SJSA1 (cell line): ENCODE results near the gene SGCE. TPM values are rescaled to one million over a fixed set of nuclear protein-coding genes. Genes with fewer than 3 reads are reported as not detected.

Experiments
- DNase-seq, 2 experiments: peaks; one replicate each; pipeline ENCODE4 v3.0.0-alpha.2; 2015 to 2020; ENCODE audit warnings: low spot score in 2 of 2, low read depth in 1 of 2
- H3K27ac ChIP-seq: fragments of 250-450 bp; sonication (Bioruptor Pico); 2 replicates; pipeline ENCODE4 v1.5.1; 2020; ENCODE audit warnings: mild to moderate bottlenecking, moderate library complexity
- H3K27me3 ChIP-seq: fragments of 250-450 bp; sonication (Bioruptor Pico); replicated peaks from 2 replicates; pipeline ENCODE4 v1.5.1; 2020; ENCODE audit warnings: mild to moderate bottlenecking, moderate library complexity
- H3K36me3 ChIP-seq: fragments of 250-450 bp; sonication (Bioruptor Pico); 2 replicates; pipeline ENCODE4 v1.5.1; 2020; ENCODE audit warnings: mild to moderate bottlenecking
- H3K4me1 ChIP-seq: fragments of 250-450 bp; sonication (Bioruptor Pico); replicated peaks from 2 replicates; pipeline ENCODE4 v1.6.1; 2021; ENCODE audit warnings: mild to moderate bottlenecking
- H3K4me3 ChIP-seq: fragments of 250-450 bp; sonication (Bioruptor Pico); 2 replicates; pipeline ENCODE4 v1.5.1; 2020; ENCODE audit warnings: mild to moderate bottlenecking
- H3K9me3 ChIP-seq: fragments of 250-450 bp; sonication (Bioruptor Pico); replicated peaks from 2 replicates; pipeline ENCODE4 v1.5.1; 2020; ENCODE audit warnings: mild to moderate bottlenecking
- total RNA-seq: library from RNA; depleted of rRNA; stranded (reverse); fragments of >200 nt; shearing (Covaris generic); gene quantifications from 2 replicates; pipeline ENCODE4 v1.2.3, GENCODE V29; 2014

Gene SGCE
- total RNA-seq, 1 experiment from 2014 or later: 123 TPM

DNA sequence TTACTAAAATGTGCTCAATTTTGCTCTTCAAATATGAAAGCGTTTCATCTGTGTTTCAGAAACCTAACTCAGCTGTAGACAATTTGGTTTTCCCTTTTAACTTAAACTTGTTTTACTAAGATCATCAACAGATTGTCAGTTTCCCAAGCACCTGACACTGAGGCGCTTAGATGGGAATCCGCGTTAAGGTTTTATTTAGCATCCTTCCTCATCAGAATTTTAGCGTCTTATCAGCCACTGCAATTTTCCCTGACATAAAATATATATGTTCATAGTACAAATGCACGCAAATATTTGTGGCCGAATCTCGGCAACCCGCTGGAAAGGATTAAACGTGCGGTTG is 1.2 kb downstream of the SGCE start:
- no peaks in the 10 kb centered on the region for H3K27me3 ChIP-seq
- H3K36me3 ChIP-seq: 0 out of 2 replicates have a peak, but pooled peaks cover 2% of the 10 kb centered on the region
- peak overlapping the region; percentile 92 for H3K4me3 ChIP-seq
- peaks cover 9% of the 10 kb centered on the region; the same call in 1 of the 2 replicates for H3K4me1 ChIP-seq
- H3K27ac ChIP-seq: peak overlapping the region; percentile 87
- no peak for DNase-seq
- no peaks in the 10 kb centered on the region for H3K9me3 ChIP-seq

DNA sequence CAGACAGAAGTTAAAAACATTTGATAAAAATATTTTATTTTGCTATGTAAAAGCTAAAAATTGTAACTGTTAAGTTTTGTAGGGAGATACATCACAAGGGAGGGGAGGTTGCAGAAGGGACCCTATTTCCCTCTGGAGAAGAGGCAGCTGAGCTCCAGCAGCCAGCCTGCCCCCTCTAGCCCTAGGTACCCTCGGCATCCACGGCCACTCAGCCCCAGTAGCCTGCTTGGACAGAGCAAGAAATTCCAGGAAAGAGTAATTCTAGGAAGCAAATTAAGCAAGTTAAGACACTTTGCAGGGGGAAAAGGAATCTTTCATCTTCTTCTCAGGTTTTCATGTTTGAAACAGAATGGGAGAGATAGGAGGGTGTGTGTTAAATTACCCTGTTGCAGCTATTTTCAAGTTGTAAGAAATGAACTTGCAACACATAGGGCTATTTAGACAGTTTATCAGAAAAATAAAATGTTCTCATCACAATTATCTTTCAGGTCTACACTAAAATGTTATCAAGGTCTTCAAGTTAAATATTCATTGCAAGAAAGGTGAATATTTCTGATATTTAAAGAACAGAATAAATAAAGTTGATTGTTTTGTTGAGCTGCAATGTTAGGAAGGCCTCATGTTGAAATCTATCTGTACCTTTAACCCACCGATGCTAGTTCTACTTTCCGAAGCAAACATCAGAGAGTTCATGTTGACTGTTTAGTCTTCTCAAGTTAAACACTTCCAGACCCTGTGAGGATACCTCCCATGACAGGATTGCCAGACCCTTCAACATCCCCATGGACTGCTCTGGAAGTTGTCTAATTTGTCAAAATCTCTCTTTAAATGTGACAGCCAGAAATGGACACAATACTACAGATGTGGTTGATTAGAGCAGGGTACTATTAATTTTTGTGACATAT is 5.5 kb downstream of the SGCE start:
- peaks cover 9% of the 10 kb centered on the region; the same call in 1 of the 2 replicates for H3K4me1 ChIP-seq
- H3K4me3 ChIP-seq: no peak overlapping the region

DNA sequence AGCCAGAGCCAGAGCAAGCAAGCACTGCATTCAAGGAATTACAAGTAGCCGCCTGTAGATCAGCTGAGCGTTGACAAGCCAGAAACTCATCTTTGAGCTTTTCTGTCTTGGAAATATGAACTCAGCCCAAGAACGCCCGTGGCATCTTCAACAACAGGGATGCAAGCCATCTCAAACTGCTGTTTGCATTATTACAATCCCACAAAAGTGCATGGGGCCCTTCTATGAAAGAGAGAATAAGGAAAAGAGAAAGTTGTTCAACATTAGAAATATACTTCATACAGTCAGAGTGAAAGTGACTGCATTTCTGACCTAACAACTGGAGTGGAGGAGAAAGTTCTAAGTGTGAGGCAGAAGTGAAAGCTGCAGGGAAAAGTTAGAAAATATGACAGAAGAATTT is 6.5 kb downstream of the SGCE start:
- Histone ChIP-seq H3K4me3 (no peak overlapping the region), H3K4me1 (peaks cover 6% of the 10 kb centered on the region; the same call in 1 of the 2 replicates), H3K27ac (no peak overlapping the region), H3K36me3 (no peaks in the 10 kb centered on the region; the same call in 1 of the 2 replicates), H3K27me3 (no peaks in the 10 kb centered on the region), H3K9me3 (no peaks in the 10 kb centered on the region)
- no peak for DNase-seq

More for the DNA sequence above, 5.5 kb downstream of the SGCE start:
- H3K9me3 ChIP-seq: no peaks in the 10 kb centered on the region
- H3K36me3 ChIP-seq: no peaks in the 10 kb centered on the region
- no peak for DNase-seq
- no peaks in the 10 kb centered on the region for H3K27me3 ChIP-seq
- no peak overlapping the region for H3K27ac ChIP-seq

DNA sequence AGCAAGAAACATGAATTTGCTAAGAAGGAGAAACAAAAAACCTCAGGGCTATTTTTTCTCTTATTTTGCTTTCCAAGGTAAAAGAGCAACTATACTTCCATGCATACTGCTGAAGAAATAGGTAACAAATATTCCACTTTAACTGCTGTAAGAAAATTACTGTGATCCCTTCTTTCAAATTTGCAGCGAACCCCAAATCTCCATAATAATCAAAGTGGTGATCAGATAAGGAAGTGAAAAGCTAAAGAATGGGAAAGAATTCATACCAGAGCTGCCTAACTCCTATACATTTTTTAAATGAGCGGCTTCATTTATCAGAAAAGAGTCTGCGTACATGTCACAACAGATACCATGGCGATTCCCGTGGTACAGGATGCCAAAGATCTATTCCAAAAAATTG is 7.2 kb downstream of the SGCE start:
- no peak overlapping the region for H3K4me3 ChIP-seq
- no peak overlapping the region for H3K27ac ChIP-seq

DNA sequence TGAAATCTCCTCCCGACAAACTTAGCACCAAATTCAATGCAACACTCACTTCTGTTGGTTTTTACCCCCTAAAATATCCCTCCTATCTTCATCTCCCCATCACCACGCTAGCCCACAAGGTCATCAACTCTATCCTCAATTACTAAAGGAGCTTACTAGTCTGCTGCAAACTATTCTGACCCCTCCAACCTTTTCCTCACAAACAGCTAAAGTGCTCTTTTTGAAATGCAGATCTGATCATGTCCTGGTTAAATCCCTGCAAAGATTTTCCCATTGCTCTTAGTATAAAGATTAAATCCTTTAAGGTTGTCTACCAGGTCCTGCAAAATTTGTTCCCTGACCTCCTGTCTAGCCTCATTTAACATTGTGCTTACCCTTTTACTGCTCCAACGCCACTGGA is 8.6 kb downstream of the SGCE start:
- H3K27ac ChIP-seq: no peak overlapping the region
- no peaks in the 10 kb centered on the region for H3K9me3 ChIP-seq
- H3K4me3 ChIP-seq: no peak overlapping the region
- H3K36me3 ChIP-seq: no peaks in the 10 kb centered on the region; the same call in 1 of the 2 replicates
- no peaks in the 10 kb centered on the region for H3K27me3 ChIP-seq
- no peaks in the 10 kb centered on the region for H3K4me1 ChIP-seq
- no peak for DNase-seq

More for the DNA sequence above, 7.2 kb downstream of the SGCE start:
- H3K36me3 ChIP-seq: no peaks in the 10 kb centered on the region; the same call in 1 of the 2 replicates
- H3K4me1 ChIP-seq: no peaks in the 10 kb centered on the region
- DNase-seq: no peak
- no peaks in the 10 kb centered on the region for H3K27me3 ChIP-seq
- H3K9me3 ChIP-seq: no peaks in the 10 kb centered on the region

DNA sequence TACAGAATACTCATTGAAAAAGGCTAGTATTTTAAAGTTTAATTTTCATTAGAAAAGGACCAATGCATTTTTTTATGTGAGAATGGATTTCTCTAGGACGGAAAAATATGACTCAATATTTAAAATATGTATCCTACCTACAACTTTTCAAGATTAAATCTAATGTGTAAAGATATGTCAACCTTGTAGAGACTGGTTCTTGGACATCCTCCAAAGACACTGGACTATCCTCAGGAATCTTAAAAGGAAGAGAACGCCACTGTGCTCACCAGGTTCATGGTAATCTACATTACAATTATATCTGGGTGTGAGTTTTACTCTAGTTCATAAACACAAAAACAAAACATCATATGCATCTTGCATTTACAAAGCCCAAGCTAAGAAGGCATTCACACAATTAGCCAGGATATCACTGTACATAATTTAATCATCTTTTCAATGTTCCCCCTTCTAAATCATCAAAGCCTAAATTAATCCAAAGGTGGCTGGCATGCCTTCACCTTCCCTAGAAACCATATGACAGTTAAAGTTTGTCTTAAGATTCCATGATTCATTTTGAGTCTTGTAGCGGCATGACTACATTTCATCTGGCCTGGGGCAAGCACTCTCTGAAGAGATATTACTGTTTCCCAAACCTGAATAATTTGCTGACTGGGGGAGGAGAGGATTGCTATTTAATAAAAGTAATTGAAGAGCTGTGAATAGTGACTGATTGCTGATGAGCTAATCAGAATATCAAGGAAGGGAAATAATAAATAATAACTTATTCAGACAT is 12.0 kb downstream of the SGCE start:
- Histone ChIP-seq H3K27ac (no peak overlapping the region), H3K36me3 (peaks cover 10% of the 10 kb centered on the region), H3K4me3 (no peak overlapping the region), H3K9me3 (no peaks in the 10 kb centered on the region), H3K4me1 (no peaks in the 10 kb centered on the region), H3K27me3 (no peaks in the 10 kb centered on the region)
- DNase-seq: no peak

DNA sequence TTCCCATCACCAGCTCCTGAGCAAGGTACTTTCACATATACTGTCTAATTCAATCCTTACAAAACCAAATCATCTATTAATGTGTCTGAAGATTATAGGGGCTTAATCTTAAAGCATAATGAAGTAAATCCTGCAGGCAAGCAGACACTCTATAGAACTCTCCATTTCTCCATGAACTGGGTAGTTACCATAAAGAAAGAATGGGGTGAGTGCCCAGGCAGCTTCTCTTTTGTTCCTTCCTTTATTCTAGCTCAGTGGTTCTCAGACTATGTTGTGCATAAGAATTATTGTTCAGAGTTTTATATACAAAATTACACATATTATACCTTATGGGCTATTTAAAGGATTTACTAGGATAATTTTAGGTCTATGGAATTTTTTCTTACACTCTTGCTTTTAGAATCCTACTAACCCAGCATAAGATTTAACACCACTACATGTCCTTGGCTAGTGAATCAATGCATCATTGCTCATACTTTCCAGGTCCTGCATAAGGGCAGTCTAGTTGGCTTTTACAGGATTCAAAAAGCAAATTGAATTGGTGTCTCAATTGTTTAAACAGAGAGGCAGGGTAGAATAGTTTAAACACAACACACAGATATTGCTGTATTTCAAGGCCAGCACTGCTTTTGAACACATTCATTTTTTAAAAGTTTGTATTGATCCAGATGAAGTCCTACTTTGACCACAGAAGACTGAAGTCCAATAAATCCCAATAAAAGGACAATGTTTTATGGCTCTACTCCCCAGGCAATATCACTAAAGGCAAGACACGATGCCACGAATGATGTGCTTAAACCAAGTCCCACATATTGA is 12.9 kb downstream of the SGCE start:
- no peak for DNase-seq
- Histone ChIP-seq H3K27me3 (no peaks in the 10 kb centered on the region), H3K27ac (no peak overlapping the region), H3K36me3 (peaks cover 10% of the 10 kb centered on the region), H3K9me3 (no peaks in the 10 kb centered on the region), H3K4me1 (no peaks in the 10 kb centered on the region), H3K4me3 (no peak overlapping the region)

DNA sequence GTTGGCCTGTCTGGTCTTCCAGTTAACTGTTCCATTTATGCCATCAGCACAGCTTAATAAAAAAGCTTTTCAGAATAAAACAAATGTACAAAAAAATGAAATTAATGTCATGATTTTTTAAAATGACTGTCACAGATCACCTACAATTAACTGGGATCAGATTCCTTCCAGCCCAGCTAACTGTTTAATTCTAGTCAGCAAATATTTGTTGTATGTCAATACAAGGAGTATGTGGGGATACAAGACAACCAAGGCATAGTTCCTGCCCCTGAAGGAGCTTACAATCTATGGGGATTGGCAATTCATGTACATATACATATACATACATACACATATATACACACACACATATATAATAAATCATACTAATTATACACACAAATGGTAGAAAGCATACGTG is 16.5 kb downstream of the SGCE start:
- no peaks in the 10 kb centered on the region for H3K9me3 ChIP-seq

DNA sequence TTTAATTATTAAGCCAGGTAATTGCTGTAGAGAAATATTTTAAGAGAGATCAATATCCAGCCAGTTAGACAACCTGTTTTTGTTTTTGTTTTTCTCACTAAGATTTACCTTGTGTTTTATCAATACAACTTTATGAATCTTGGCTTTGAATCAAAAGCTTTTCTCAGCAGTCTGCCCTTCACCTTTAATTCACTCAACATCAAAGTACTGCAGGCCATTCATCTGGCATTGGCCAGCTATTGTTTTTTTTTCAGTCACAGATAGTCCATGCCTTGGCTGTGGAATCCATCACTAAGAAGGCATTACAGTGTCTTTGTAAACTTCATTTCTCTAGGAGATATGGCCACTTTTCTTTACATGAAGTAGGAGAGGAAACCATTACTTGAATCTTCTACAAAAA is 20.2 kb downstream of the SGCE start:
- no peaks in the 10 kb centered on the region for H3K27me3 ChIP-seq
- H3K27ac ChIP-seq: no peak overlapping the region
- peaks cover 15% of the 10 kb centered on the region for H3K36me3 ChIP-seq
- DNase-seq: no peak
- peaks cover 14% of the 10 kb centered on the region for H3K4me1 ChIP-seq
- H3K9me3 ChIP-seq: no peaks in the 10 kb centered on the region
- H3K4me3 ChIP-seq: no peak overlapping the region

More for the DNA sequence above, 16.5 kb downstream of the SGCE start:
- Histone ChIP-seq H3K4me1 (no peaks in the 10 kb centered on the region), H3K27me3 (no peaks in the 10 kb centered on the region), H3K27ac (no peak overlapping the region), H3K4me3 (no peak overlapping the region), H3K36me3 (peaks cover 15% of the 10 kb centered on the region)
- no peak for DNase-seq

DNA sequence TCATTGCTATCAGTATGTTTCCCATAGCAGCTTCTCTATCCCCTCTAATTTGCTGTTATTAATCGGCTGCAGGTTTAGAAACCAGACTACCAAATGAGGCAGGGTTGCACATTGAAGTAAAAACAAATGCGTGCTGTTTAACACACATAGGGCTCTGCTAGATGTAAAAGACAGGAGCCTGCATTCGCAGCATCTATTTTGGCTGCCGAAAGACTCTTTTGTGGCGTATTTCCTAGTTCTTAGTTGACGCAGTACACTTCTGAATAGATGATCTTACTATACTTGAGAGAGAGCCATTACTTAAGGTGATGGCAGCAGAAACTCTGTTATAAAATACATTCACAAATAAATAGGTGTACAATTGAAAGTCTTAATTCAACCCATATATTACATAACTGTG is 21.4 kb downstream of the SGCE start:
- H3K27me3 ChIP-seq: no peaks in the 10 kb centered on the region
- no peak for DNase-seq
- peaks cover 7% of the 10 kb centered on the region for H3K36me3 ChIP-seq
- no peak overlapping the region for H3K27ac ChIP-seq
- H3K4me3 ChIP-seq: no peak overlapping the region
- no peaks in the 10 kb centered on the region for H3K9me3 ChIP-seq
- H3K4me1 ChIP-seq: peaks cover 14% of the 10 kb centered on the region

DNA sequence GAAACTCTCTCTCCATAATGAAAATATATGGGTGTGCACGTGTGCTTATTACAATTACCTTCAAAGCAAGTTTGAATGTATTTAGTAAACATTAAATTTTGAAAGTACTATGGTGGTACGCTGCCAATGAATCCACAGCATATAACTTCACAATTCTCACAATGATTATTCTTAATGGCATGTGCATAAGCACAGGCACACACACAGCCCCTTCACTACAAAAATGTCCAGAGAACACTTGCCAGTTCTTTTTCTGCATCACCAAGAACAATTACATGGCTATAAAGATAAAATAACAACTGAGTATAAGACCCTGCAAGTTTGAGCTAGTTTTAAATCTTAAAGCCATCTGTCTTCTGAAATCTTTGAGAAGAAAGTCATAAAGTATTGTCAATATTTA is 22.2 kb downstream of the SGCE start:
- H3K4me1 ChIP-seq: peaks cover 14% of the 10 kb centered on the region
- H3K9me3 ChIP-seq: no peaks in the 10 kb centered on the region
- DNase-seq: no peak
- no peak overlapping the region for H3K4me3 ChIP-seq
- H3K27ac ChIP-seq: no peak overlapping the region
- peaks cover 5% of the 10 kb centered on the region; the same call in 1 of the 2 replicates for H3K36me3 ChIP-seq
- H3K27me3 ChIP-seq: no peaks in the 10 kb centered on the region

DNA sequence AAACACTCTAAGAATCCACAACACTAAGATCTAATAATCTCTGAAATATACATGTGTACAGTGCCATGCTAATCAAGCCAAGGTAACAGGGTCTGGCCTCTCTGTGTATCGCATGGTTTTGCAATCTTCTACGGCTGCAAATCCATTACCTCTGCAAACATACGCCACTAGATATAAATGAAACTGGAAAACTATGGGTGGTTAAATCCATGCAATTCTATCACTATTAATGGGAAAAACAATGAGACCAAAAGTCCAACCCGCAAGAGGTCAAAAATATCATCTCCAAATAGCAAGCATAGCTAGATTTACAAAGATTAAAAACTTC is 23.0 kb downstream of the SGCE start:
- Histone ChIP-seq H3K9me3 (no peaks in the 10 kb centered on the region), H3K4me1 (peaks cover 14% of the 10 kb centered on the region), H3K4me3 (no peak overlapping the region), H3K27ac (peak overlapping the region; percentile 5; the same call in 1 of the 2 replicates), H3K36me3 (peaks cover 5% of the 10 kb centered on the region; the same call in 1 of the 2 replicates), H3K27me3 (no peaks in the 10 kb centered on the region)
- DNase-seq: no peak

DNA sequence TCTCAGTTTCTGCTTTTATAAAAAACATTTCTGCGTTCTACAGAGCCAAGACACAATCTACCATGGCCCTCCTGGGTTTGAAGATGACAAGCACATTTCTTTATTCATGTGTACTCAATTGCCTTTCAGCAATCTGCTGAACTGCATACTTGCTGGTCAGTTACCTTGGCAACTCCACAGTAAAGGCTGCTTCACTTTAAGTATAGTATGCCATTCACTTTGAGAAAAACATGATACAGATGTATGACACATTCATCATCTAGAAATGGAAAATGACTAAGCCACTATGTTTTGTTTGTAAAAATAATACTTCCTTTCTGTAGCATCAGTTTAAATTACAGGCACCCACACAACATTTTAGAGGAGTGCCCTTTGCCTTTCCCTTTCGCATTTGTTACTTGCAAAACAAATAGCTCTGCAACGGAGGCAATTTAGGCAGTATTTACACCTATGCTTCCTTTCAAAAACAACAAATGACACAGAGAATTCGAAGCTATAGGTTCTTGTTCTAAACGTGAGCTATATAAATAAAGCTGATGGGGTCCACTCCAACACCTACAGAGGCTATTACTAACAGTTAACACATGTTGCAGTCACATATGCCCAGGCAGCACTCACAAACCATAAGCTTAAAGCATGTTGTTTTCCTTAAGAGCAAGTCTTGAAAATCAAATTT is 23.5 kb downstream of the SGCE start:
- Histone ChIP-seq H3K27me3 (no peaks in the 10 kb centered on the region), H3K36me3 (peaks cover 5% of the 10 kb centered on the region; the same call in 1 of the 2 replicates), H3K27ac (peak overlapping the region; percentile 51), H3K9me3 (no peaks in the 10 kb centered on the region), H3K4me1 (peaks cover 14% of the 10 kb centered on the region), H3K4me3 (no peak overlapping the region)
- peak in 1 of 2 experiments; percentile 55 for DNase-seq
